SU-DHL-6 (cell line): Measurements from ENCODE around the gene PRDM5.

Source experiments
- H2AFZ ChIP-seq: fragments of 200-600 bp; sonication (generic); 2 replicates; pipeline ENCODE4 v1.6.1; 2014; ENCODE audit warnings: low read depth, mild to moderate bottlenecking, moderate library complexity, mixed read lengths, antibody characterized with exemption, low read length; ENCODE audit not compliant: severe bottlenecking
- H3F3A ChIP-seq: fragments of 200-600 bp; shearing (Covaris generic); 2 replicates; pipeline ENCODE4 v1.6.0; 2016; ENCODE audit warnings: antibody characterized with exemption, mild to moderate bottlenecking; ENCODE audit not compliant: insufficient read depth
- H3K27ac ChIP-seq: fragments of 200-600 bp; sonication (generic); 2 replicates; pipeline ENCODE4 v1.5.1; 2016; ENCODE audit warnings: low read depth, mild to moderate bottlenecking, low read length, moderate library complexity, mixed read lengths
- H3K27me3 ChIP-seq: fragments of 200-600 bp; sonication (generic), shearing (Covaris generic); 2 replicates; pipeline ENCODE4 v1.6.0; 2014; ENCODE audit warnings: mild to moderate bottlenecking, low read length
- H3K36me3 ChIP-seq: fragments of 200-600 bp; sonication (generic); 2 replicates; pipeline ENCODE4 v1.6.1; 2014; ENCODE audit warnings: mild to moderate bottlenecking, low read length, mixed read lengths
- H3K4me2 ChIP-seq: fragments of 300-600, 200-600 bp; shearing (Covaris generic), sonication (generic); 2 replicates; pipeline ENCODE4 v1.6.0; 2014; ENCODE audit warnings: low read length, low read depth, mild to moderate bottlenecking; ENCODE audit not compliant: poor library complexity, severe bottlenecking
- H3K4me3 ChIP-seq: fragments of 200-600 bp; sonication (generic); 2 replicates; pipeline ENCODE4 v1.5.1; 2014; ENCODE audit warnings: antibody characterized with exemption, low read length, mild to moderate bottlenecking, mixed read lengths; ENCODE audit not compliant: insufficient read depth, poor library complexity, severe bottlenecking
- H3K79me2 ChIP-seq: fragments of 200-600 bp; sonication (generic); 2 replicates; pipeline ENCODE4 v1.6.1; 2014; ENCODE audit warnings: mild to moderate bottlenecking, low read length, moderate library complexity; ENCODE audit not compliant: insufficient read depth
- H3K9ac ChIP-seq: fragments of 200-600 bp; sonication (generic); 2 replicates; pipeline ENCODE4 v1.7.0; 2014; ENCODE audit warnings: mild to moderate bottlenecking, low read length
- H3K9me2 ChIP-seq: fragments of 200-600 bp; sonication (generic); replicated peaks from 2 replicates; pipeline ENCODE4 v1.6.1; 2014; ENCODE audit warnings: low read length; ENCODE audit not compliant: insufficient read depth
- H3K9me3 ChIP-seq: fragments of 200-600 bp; sonication (generic); 2 replicates; pipeline ENCODE4 v1.6.1; 2014; ENCODE audit warnings: low read length, mixed read lengths; ENCODE audit not compliant: insufficient read depth
- H4K20me1 ChIP-seq: fragments of 200-600 bp; sonication (generic); 2 replicates; pipeline ENCODE4 v1.6.1; 2014; ENCODE audit warnings: low read depth, mild to moderate bottlenecking, antibody characterized with exemption, low read length, moderate library complexity, mixed read lengths
- EZH2phosphoT487 ChIP-seq: fragments of 200-600 bp; sonication (generic), shearing (Covaris generic); conservative IDR thresholded peaks from 2 replicates; pipeline ENCODE4 v1.6.1; 2018; ENCODE audit warnings: mild to moderate bottlenecking, antibody characterized with exemption, low read length, moderate library complexity, mixed read lengths
- TF ChIP-seq, protein P1 (sequence below): fragments of 200-600 bp; sonication (generic); IDR thresholded peaks from one replicate; pipeline ENCODE4 v1.5.1; 2017; ENCODE audit warnings: antibody characterized with exemption, mild to moderate bottlenecking, low read length, moderate library complexity; ENCODE audit not compliant: insufficient read depth, poor library complexity, severe bottlenecking

Gene PRDM5

DNA sequence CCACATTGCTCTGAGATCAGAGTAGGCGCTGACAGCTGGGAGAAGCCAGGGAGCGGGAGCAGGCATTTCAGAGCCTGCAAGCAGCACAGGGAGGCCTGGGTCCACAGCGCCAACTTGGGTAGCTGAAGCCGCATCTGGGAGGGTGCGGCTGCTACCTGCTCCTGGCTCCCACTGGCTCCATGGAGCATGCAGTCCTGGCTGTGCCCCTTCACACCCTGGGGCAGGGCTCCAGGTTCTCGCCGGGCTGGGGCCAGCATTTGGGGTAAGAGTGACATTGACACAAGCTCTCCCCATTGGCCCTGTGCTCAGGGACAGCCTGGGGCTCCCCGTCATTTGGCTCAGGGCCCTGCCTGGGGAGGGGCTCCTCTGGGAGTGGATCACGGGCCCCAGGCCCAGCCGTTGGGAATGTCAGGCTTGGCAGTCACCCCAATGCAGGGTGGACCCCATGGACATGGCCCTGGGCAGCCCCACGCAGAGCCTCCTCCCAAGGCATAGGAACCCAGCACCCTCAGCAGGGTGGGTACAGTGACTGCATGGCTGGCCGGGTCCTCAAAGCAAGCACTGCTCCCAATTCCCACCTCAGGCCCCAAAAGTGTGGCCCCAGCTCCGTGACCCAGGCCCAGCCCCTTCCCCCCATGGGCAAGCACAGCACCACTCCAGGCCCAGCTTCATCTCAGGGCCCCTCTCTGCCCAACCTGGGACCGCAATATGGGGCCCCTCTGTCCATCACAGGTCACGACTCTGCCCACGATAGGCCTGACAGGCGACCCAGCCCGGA, 82.4 kb downstream of the PRDM5 start:
- Histone ChIP-seq H3K4me3 (no peak overlapping the region), H3K9me3 (no peaks in the 10 kb centered on the region), H4K20me1 (no peaks in the 10 kb centered on the region), H3K4me2 (no peak overlapping the region), H2AFZ (no peak overlapping the region), H3K79me2 (no peaks in the 10 kb centered on the region), H3K36me3 (no peaks in the 10 kb centered on the region), H3K9ac (no peak overlapping the region), H3K27me3 (no peaks in the 10 kb centered on the region), H3K9me2 (no peaks in the 10 kb centered on the region), H3F3A (no peaks in the 10 kb centered on the region), H3K27ac (no peak overlapping the region)
- no peak for TF ChIP-seq EZH2phosphoT487
- TF ChIP-seq, protein P1, sequence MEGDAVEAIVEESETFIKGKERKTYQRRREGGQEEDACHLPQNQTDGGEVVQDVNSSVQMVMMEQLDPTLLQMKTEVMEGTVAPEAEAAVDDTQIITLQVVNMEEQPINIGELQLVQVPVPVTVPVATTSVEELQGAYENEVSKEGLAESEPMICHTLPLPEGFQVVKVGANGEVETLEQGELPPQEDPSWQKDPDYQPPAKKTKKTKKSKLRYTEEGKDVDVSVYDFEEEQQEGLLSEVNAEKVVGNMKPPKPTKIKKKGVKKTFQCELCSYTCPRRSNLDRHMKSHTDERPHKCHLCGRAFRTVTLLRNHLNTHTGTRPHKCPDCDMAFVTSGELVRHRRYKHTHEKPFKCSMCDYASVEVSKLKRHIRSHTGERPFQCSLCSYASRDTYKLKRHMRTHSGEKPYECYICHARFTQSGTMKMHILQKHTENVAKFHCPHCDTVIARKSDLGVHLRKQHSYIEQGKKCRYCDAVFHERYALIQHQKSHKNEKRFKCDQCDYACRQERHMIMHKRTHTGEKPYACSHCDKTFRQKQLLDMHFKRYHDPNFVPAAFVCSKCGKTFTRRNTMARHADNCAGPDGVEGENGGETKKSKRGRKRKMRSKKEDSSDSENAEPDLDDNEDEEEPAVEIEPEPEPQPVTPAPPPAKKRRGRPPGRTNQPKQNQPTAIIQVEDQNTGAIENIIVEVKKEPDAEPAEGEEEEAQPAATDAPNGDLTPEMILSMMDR: no peak

DNA sequence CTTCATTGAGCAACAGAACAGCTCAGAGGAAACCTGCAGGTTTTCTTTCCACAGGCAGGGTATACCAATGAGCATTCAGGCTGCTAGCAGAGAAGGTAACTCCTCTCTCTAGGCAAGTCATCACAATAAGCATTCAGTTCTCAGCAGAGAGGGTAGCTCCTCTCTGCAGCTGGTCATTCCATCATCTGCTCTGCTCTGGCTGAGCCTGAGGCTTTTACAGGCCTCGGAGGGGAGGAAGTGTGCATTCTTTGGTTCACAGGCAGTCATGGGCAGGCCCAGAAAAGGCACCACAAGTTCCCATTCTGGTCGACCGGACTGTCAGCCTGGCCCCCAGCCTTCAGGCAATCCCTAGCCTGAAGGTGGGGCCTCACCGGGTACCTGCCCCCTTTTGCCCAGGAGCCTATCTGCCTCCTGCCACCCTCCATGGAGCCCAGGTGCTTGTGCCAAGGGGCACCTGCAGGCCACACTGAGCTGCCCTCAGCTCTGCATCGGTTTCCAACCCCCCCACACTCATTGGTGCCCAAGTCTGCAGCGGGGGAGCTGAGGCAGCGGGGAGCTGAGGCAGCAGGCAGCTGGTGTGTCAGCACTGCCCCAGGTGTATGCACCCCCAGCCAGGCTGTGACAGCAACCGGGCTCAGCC, 83.1 kb downstream of the PRDM5 start:
- no peak overlapping the region for H3K27ac ChIP-seq

DNA sequence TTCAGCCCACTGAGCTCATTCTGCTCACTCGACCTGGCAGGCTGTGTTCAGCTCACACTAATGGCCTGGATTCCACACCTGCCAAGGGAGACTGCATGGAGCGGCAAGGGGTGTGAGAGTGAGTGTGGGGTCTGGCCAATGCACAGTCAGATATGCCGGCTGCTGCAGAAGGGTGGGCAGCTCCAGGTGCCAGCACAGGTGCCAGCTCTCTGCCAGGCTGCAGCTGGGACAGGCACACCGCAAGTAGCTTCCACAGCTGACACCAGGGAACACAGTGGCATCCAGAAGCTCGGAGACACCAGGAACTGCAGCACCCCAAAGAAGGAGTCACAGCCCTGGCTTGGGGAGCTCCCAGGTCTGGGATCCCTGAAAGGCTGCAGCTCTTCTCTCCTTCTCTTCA, 83.7 kb downstream of the PRDM5 start:
- Histone ChIP-seq H3K9me3 (no peaks in the 10 kb centered on the region), H3F3A (no peaks in the 10 kb centered on the region), H4K20me1 (no peaks in the 10 kb centered on the region), H3K79me2 (no peaks in the 10 kb centered on the region), H3K4me2 (no peak overlapping the region), H3K9ac (no peak overlapping the region), H3K36me3 (no peaks in the 10 kb centered on the region), H3K27me3 (no peaks in the 10 kb centered on the region), H2AFZ (no peak overlapping the region), H3K27ac (no peak overlapping the region), H3K4me3 (no peak overlapping the region), H3K9me2 (no peaks in the 10 kb centered on the region)
- TF ChIP-seq EZH2phosphoT487: no peak
- TF ChIP-seq, protein P1: no peak

More for the DNA sequence above, 83.1 kb downstream of the PRDM5 start:
- no peak overlapping the region for H3K4me3 ChIP-seq
- no peaks in the 10 kb centered on the region for H3K27me3 ChIP-seq
- no peaks in the 10 kb centered on the region for H4K20me1 ChIP-seq
- no peaks in the 10 kb centered on the region for H3K79me2 ChIP-seq
- no peaks in the 10 kb centered on the region for H3K9me3 ChIP-seq
- no peaks in the 10 kb centered on the region for H3K36me3 ChIP-seq
- no peak overlapping the region for H2AFZ ChIP-seq
- TF ChIP-seq, protein P1: no peak
- TF ChIP-seq EZH2phosphoT487: no peak
- no peaks in the 10 kb centered on the region for H3F3A ChIP-seq
- no peak overlapping the region for H3K4me2 ChIP-seq
- H3K9me2 ChIP-seq: no peaks in the 10 kb centered on the region
- no peak overlapping the region for H3K9ac ChIP-seq
